ENCODE data around the gene RYR1.
"Not testable (repeated sequence)": the region's sequence is repeated elsewhere in the genome, so short reads cannot be mapped to it uniquely, and the experiment has no call there.

DNA sequence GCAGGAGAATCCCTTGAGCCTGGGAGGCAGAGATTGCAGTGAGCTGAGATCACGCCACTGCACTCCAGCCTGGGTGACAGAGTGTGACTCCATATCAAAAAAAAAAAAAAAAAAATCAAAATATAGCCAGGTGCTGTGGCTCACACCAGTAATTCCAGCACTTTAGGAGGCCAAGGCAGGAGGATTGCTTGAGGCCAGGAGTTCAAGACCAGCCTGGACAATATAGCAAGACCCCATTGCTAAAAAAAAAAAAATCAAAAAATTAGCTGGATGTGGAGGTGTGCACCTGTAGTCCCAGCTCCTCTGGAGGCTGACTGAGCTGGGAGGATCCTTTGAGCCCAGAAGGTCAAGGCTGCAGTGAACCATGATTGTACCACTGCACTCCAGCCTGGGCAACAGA lies 119.7 kb downstream of the RYR1 start:
- TF ChIP-seq, protein P1, sequence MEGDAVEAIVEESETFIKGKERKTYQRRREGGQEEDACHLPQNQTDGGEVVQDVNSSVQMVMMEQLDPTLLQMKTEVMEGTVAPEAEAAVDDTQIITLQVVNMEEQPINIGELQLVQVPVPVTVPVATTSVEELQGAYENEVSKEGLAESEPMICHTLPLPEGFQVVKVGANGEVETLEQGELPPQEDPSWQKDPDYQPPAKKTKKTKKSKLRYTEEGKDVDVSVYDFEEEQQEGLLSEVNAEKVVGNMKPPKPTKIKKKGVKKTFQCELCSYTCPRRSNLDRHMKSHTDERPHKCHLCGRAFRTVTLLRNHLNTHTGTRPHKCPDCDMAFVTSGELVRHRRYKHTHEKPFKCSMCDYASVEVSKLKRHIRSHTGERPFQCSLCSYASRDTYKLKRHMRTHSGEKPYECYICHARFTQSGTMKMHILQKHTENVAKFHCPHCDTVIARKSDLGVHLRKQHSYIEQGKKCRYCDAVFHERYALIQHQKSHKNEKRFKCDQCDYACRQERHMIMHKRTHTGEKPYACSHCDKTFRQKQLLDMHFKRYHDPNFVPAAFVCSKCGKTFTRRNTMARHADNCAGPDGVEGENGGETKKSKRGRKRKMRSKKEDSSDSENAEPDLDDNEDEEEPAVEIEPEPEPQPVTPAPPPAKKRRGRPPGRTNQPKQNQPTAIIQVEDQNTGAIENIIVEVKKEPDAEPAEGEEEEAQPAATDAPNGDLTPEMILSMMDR (IDR thresholded peaks at IDR 0.05; ENCODE audit: low read depth, low read length, poor library complexity, severe bottlenecking) = not testable (repeated sequence)
- TF ChIP-seq EZH2phosphoT487 (IDR thresholded peaks at IDR 0.05; ENCODE audit: borderline replicate concordance, low read length) = not testable (repeated sequence)
